HG03108 (cell line): ENCODE measurements around the gene SORBS1.
A peak's percentile ranks its signal among the peaks of the same experiment; 100 is the strongest.

ENCODE experiments used
- ATAC-seq: cut with Tn5 transposase; IDR thresholded peaks from one replicate; pipeline ENCODE4 v1.9.1; 2021; ENCODE audit warnings: moderate library complexity; ENCODE audit not compliant: unreplicated experiment

Gene SORBS1

GRCh38 chr10:95394161-95394880, 166.8 kb downstream of the SORBS1 start:
- ATAC-seq, result no peak

DNA sequence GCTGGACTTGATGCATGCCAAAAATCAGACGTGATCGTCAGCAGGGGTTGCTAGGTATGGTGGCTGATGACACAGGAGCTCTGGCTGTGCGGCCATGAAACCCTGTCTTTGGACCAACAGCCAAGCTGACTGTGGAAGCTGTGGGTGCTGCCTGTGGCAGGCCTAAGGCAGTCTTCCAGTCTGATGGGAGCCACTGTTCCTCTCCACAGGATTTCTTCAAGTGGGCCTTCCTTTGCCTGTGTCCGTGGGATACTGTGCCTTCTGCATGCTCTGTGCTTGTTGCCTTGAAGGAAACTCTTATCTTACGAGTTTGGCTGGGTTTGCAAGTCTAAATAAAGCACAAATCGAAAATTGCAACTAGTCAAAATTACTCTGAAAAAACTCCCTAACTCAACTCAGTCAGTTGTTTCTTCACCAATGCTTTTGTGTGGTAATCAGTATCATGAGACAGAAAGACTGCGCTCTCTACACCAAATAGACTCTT, 168.4 kb downstream of the SORBS1 start:
- ATAC-seq, result no peak

GRCh38 chr10:95392217-95392584, 169.0 kb downstream of the SORBS1 start:
- no peak for ATAC-seq

DNA sequence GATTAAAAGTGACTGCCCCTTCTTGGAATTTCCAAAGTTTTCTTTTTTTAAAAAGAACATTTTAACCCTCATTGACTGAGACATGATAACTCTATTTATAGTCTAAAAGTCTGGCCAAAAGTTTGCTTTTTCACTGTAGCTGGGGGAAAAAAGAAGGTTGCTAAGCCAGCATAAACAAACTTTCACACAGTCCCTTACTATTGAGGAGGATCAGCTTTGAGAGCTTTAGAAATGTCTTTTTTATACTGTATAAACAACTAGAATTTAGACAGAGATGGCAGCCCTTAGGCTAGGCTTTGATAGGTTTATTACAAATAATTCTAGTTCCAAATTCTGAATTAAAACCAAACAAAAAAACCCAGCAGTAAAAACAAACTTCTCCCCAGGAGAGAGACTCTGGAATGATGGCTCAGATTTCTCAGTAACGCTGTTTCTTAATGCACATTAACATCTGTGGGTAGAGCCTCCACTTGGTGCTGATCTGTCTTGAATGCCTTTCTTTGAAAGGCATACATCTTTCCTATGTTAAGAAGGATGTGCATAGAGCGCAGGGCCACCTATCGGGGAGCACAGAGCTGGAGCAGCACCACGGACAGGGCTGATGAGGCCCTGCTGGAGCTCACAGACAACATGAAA, 169.5 kb downstream of the SORBS1 start:
- ATAC-seq, result no peak

GRCh38 chr10:95391164-95391563, 170.0 kb downstream of the SORBS1 start:
- no peak for ATAC-seq

DNA sequence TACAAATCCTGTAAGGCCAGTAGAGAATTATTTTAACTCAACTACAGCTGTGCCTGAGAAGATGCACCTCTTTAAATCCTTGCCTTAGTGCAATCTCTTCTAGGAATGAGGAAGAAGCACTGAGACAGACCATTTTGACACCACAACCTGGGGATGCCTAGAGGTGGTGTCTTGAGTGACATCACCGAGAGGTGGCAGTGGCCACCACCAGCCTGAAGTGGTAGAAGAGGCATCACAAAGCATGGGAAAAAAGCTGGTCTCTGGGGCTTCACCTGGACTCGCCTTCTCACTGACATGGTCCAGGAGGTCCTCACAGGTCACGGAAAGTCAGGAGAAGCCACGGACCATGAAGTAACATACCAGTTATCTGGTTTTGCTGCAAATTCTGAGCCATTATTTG, 171.2 kb downstream of the SORBS1 start:
- ATAC-seq, result no peak

- ATAC-seq, result no peak
Measured at GRCh38 chr10:95389176-95389575, 172.0 kb downstream of the SORBS1 start.

- ATAC-seq, result no peak
Measured at GRCh38 chr10:95388539-95388938, 172.6 kb downstream of the SORBS1 start.

GRCh38 chr10:95388109-95388471, 173.1 kb downstream of the SORBS1 start:
- no peak for ATAC-seq

DNA sequence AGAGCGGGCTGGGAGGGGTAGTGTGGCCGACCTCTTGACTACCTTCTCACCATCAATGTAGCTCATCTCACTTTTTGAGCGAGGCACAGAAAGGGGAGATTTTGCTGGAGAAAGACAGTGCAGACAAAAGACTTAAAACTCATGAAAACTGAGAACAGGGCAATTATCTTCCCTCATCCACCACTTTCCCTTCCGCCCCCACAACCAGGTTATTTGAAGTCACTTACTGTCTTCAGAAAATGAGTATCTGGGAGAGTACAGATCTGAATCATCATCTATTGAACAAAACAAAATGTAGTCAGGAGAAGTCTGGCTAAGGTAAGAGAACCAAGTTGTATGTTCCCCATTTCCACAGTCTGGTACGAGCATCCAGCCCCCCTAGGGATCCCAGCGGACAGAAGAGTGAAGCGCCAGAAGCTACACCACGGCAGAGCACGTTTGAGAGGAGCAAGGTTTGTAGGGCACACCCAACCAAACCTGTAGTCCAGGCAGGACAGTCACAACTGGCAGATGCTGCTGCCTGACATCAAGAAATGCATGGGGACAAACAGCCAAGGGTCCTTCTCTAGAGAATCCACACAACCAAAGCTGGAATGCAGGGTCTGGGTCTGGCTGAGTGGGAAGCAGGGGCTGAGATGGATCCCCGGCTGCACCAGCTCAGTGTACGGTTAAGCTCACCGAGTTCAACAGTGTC, 177.0 kb downstream of the SORBS1 start:
- no peak for ATAC-seq

DNA sequence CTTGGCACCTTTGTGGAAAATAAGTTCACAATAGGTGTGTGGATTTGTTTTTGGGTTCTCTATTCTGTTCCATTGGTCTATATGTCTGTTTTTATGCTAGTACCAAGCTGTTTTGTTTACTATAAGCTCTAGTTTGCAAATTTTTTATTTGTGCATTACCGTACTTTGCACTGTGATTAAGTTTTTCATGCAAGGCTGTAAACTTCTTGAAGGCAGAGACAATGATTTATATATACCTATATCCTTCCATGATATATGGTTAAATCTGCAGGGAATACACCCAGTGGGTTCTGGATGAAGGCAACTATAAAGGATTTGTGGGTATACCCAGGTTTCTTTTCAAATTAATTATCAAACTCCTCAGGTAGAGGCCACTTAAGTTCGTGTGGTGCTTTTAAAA, 178.6 kb downstream of the SORBS1 start:
- no peak for ATAC-seq

- no peak for ATAC-seq
Measured at GRCh38 chr10:95382174-95382573, 179.0 kb downstream of the SORBS1 start.

GRCh38 chr10:95377950-95378349, 183.2 kb downstream of the SORBS1 start:
- ATAC-seq, result no peak

- no peak for ATAC-seq
Measured at GRCh38 chr10:95375418-95375817, 185.8 kb downstream of the SORBS1 start.

DNA sequence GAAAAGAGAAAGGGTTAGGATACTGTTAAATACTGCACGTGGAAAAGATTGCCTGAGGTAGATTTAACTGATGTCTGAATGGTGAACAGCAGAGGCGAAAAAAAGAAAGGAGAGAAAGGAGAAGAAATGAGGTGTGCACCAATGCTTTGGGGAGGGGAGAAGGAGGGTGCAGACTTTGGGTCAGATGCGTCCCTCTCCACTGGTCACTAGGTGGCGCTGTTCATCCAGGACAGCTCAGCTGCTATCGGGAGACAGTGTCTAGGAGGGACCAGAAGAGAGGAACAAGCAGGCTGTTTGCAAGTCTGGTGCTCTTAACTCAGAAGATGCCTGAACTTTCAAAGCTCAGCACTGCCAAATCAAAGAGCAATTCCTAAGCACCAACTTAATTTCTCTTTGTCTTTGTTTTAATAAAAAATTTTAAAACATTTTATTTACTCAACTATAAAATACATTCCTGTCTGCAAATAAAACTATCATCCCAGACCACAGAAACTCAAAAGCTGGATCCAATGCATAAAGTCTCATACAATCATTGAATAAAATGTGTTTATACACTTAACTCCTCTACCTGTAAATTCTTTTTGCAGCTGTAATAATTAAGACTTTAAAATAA, 186.5 kb downstream of the SORBS1 start:
- ATAC-seq, result peak; percentile 89

DNA sequence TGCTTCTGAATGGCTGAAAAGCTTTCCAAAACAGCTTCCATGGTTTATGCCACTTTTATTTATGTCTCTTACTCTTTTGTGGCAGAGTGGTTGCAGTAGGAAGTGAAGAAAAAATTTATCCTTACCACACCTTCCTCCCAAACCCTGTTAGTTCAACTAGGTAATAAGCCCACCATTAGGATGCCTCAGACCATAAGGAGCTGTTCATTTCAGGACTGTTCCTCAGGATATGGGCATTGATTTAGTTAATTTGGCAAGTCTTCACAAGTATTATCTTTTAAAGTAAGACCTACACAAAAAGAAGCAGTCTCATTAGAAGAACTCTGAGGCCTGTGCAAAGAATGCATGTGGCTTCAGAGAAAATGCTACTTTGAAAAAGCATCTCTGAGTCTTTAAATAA, 187.5 kb downstream of the SORBS1 start:
- no peak for ATAC-seq

DNA sequence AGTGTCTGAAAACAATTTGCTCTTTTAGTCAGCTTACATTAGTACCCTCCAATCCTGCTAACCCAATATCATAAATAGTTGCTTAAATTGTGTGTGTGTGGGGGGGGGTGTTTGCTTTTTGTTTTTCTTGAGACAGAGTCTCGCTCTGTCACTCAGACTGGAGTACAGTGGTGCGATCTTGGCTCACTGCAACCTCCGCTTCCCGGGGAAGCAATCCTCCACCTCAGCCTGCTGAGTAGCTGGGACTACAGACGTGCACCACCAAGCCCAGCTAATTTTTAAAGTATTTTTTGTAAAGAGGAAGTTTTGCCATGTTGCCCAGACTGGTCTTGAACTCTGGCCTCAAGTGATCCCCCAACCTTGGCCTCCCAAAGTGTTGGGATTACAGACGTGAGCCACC, 196.8 kb downstream of the SORBS1 start:
- ATAC-seq, result no peak

DNA sequence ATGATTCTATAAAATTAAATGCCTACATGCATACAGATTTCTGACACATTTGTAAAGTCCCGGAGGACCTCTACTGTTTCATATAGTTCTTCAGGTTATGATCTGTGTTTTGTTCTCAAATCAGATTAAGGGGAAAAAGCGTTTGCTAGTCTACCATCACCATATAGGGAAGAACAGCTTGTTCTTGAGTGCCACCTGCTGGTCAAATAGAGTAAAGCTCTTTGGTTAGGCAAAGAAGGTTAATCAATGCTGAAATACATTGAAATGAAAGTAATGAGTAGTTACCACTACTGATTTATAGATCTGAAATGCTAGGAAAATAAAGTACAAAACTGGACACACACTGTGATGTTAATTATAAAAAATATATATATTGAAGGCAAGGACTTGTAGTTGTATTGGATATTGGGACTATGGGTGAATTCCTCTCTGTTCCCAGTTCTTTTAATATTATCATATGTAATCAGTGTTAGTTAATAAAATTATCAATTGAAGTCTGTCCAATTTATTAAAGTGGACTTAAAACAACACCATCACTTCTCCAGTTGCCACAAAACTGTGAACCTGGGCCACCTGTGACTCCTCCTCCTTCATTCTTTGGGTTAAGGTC, 197.8 kb downstream of the SORBS1 start:
- ATAC-seq, result no peak

DNA sequence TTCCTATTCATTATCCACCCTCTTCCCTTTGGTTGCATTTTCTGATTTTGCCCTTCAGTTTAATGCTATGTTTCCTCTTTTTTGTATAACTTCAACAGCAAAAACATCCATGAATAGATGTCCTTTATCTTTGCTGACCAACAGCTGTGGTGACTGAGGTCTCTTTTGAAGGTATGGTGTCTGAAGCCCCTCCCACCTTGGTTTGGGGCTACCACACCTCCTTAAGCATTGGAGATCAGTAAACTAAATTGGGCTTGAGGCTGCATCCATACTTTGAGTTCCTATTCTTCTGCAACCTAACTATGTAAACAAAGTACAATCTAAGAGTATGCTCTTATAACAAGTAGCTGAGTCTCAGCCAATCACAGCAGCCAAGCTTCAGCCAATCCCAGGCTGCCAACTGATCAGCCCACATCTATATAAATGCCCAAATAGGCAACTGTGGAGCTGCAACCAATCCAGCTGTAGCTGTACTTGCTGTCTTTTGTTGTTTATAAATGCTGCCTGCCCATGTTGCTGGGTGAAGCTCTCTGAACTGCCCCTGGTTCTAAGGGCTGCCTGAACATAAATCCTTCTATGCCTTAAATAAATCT, 201.0 kb downstream of the SORBS1 start:
- no peak for ATAC-seq

DNA sequence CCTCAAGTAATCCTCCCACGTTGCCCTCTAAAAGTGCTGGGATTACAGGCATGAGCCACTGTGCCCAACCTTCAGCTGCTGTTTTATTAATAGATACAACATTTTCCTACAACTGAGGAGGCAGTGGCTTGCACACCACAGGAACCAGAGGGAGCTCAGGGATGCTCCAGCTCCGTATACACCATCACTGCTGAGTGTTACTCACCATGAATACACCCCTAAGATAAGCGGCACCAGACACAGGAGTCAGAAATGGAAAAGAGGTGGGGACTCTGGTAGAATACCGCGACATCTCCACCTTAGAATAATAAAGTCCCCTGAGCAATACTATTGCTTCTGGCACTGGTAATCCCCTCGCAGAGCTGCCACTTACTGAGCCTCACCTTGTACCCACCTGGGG, 201.7 kb downstream of the SORBS1 start:
- ATAC-seq, result no peak
